Measurements from ENCODE around the gene PSMB9. TPM values are rescaled to one million over a fixed set of nuclear protein-coding genes. Genes with fewer than 3 reads are reported as not detected.

The PSMB9 gene
- total and polyA plus RNA-seq, 2 donors (not counting 1 experiment from before 2014, with no cell fraction given), result 64.4 to 75.0 TPM

DNA sequence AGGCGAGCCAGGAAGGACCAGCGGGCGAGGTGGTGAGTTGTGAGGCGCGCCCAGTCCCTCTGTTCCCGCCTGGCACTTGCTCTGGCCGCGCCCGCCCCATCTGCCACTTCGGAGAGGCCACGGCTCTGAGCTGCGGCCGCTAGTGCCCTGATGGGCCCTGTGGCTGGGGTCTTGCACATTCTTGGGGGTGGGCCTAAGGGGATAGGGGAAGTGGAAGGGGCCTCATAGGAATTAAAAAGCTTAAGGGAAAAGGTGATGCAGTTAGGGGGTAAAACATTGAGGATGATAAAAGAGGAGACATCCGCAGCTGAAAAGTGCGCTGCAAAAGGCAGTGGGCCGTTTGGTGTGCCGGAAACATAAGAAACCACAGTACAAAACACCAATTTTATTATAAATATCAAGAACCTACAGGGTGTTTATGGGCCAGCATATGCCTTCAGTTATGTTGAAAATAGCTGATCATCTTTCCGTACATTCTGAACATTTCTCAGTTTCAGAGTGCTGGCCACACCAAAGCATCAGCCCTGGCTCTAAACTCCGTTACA is 9.1 kb upstream of the PSMB9 start:
- no peak for DNase-seq (ENCODE audit: low read depth in 2 of 2)
- Histone ChIP-seq H3K9me3 (ENCODE audit: control insufficient read depth, insufficient read depth, low read depth, low read length) (no peaks in the 10 kb centered on the region), H3K4me2 (ENCODE audit: extremely low read depth, insufficient read depth, low read length) (peak overlapping the region; percentile 67), H3K79me2 (ENCODE audit: control insufficient read depth, insufficient read depth, low read length) (peaks cover 3% of the 10 kb centered on the region), H3K27ac (ENCODE audit: insufficient read depth, low read length) (peak overlapping the region; percentile 97), H4K20me1 (ENCODE audit: control insufficient read depth, extremely low read depth, insufficient read depth, low read length) (no peaks in the 10 kb centered on the region), H3K36me3 (ENCODE audit: control insufficient read depth, insufficient read depth, low read length) (peaks cover 13% of the 10 kb centered on the region), H3K27me3 (ENCODE audit: control insufficient read depth, insufficient read depth, low read length) (no peaks in the 10 kb centered on the region), H3K4me1 (ENCODE audit: control insufficient read depth, extremely low read depth, insufficient read depth, low read length) (peaks cover 3% of the 10 kb centered on the region), H3K4me3 (replicated peaks in 1 of 4; ENCODE audit: control extremely low read depth in 1 of 4, insufficient read depth in 1 of 4, low read depth in 3 of 4, low read length in 4 of 4) (peak overlapping the region; percentile 91 to 96 (median 94)), H3K9ac (ENCODE audit: insufficient read depth, low read length) (peak overlapping the region; percentile 48), H2AFZ (ENCODE audit: low read length) (no peak overlapping the region)
- TF ChIP-seq EZH2 (IDR thresholded peaks at IDR 0.05; ENCODE audit: low read length, missing control alignments), result no peak
- TF ChIP-seq CTCF (conservative IDR thresholded peaks at IDR 0.05 in 1 of 2, IDR thresholded peaks at IDR 0.05 in 1 of 2; ENCODE audit: low read depth in 1 of 2, low read length in 2 of 2), result no peak

DNA sequence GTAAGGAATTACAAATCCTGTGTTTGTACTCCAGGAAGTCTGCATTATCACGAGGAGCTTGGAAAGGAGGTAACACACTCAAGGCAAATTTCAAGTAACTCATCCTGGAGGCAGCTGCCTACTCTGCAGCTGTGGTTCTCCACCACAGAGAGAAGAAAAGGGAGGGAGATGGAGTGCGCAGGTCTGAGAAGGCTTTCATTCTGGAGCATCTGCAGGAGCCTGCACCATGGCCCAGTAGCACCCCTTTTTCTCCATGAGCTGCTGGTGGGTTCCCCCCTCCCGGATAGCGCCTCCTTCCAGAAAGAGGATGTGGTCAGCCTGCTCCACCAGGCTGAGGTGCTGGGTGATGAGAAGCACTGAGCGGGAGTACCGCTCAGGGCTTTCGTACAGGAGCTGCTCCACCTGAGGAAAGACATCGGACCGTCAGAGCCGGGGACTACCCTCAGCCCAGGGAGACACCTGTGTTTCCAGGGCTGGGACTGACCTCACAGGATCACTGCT is 8.6 kb upstream of the PSMB9 start:
- H3K4me3 ChIP-seq (replicated peaks in 1 of 4; ENCODE audit: control extremely low read depth in 1 of 4, insufficient read depth in 1 of 4, low read depth in 3 of 4, low read length in 4 of 4), result no peak overlapping the region
- no peaks in the 10 kb centered on the region for H3K27me3 ChIP-seq (ENCODE audit: control insufficient read depth, insufficient read depth, low read length)
- peaks cover 18% of the 10 kb centered on the region for H3K36me3 ChIP-seq (ENCODE audit: control insufficient read depth, insufficient read depth, low read length)
- no peaks in the 10 kb centered on the region for H3K9me3 ChIP-seq (ENCODE audit: control insufficient read depth, insufficient read depth, low read depth, low read length)
- H3K27ac ChIP-seq (ENCODE audit: insufficient read depth, low read length), result no peak overlapping the region
- H3K9ac ChIP-seq (ENCODE audit: insufficient read depth, low read length), result no peak overlapping the region
- H2AFZ ChIP-seq (ENCODE audit: low read length), result no peak overlapping the region
- TF ChIP-seq EZH2 (IDR thresholded peaks at IDR 0.05; ENCODE audit: low read length, missing control alignments), result no peak
- TF ChIP-seq CTCF (conservative IDR thresholded peaks at IDR 0.05 in 1 of 2, IDR thresholded peaks at IDR 0.05 in 1 of 2; ENCODE audit: low read depth in 1 of 2, low read length in 2 of 2), result no peak
- H3K4me1 ChIP-seq (ENCODE audit: control insufficient read depth, extremely low read depth, insufficient read depth, low read length), result peaks cover 3% of the 10 kb centered on the region
- no peak for DNase-seq (ENCODE audit: low read depth in 2 of 2)
- H3K79me2 ChIP-seq (ENCODE audit: control insufficient read depth, insufficient read depth, low read length), result peaks cover 3% of the 10 kb centered on the region
- H3K4me2 ChIP-seq (ENCODE audit: extremely low read depth, insufficient read depth, low read length), result no peak overlapping the region
- H4K20me1 ChIP-seq (ENCODE audit: control insufficient read depth, extremely low read depth, insufficient read depth, low read length), result no peaks in the 10 kb centered on the region

GRCh38 chr6:32847004-32847403 is 7.0 kb upstream of the PSMB9 start:
- no peaks in the 10 kb centered on the region for H3K27me3 ChIP-seq (ENCODE audit: control insufficient read depth, insufficient read depth, low read length)
- H4K20me1 ChIP-seq (ENCODE audit: control insufficient read depth, extremely low read depth, insufficient read depth, low read length), result no peaks in the 10 kb centered on the region
- no peaks in the 10 kb centered on the region for H3K9me3 ChIP-seq (ENCODE audit: control insufficient read depth, insufficient read depth, low read depth, low read length)
- DNase-seq (ENCODE audit: low read depth in 2 of 2), result no peak
- H3K9ac ChIP-seq (ENCODE audit: insufficient read depth, low read length), result no peak overlapping the region
- H3K27ac ChIP-seq (ENCODE audit: insufficient read depth, low read length), result no peak overlapping the region
- peaks cover 10% of the 10 kb centered on the region for H3K79me2 ChIP-seq (ENCODE audit: control insufficient read depth, insufficient read depth, low read length)
- H3K4me1 ChIP-seq (ENCODE audit: control insufficient read depth, extremely low read depth, insufficient read depth, low read length), result peaks cover 6% of the 10 kb centered on the region
- no peak overlapping the region for H3K4me3 ChIP-seq (replicated peaks in 1 of 4; ENCODE audit: control extremely low read depth in 1 of 4, insufficient read depth in 1 of 4, low read depth in 3 of 4, low read length in 4 of 4)
- no peak for TF ChIP-seq CTCF (conservative IDR thresholded peaks at IDR 0.05 in 1 of 2, IDR thresholded peaks at IDR 0.05 in 1 of 2; ENCODE audit: low read depth in 1 of 2, low read length in 2 of 2)
- TF ChIP-seq EZH2 (IDR thresholded peaks at IDR 0.05; ENCODE audit: low read length, missing control alignments), result no peak
- no peak overlapping the region for H2AFZ ChIP-seq (ENCODE audit: low read length)
- H3K36me3 ChIP-seq (ENCODE audit: control insufficient read depth, insufficient read depth, low read length), result peaks cover 19% of the 10 kb centered on the region
- H3K4me2 ChIP-seq (ENCODE audit: extremely low read depth, insufficient read depth, low read length), result no peak overlapping the region

Data from fibroblast of lung (primary cell).